Colonic mucosa (tissue), 4 donors: ENCODE results near the gene ABLIM3. TPM values are rescaled to one million over a fixed set of nuclear protein-coding genes. Genes with fewer than 3 reads are reported as not detected.
"Not testable (repeated sequence)": the region's sequence is repeated elsewhere in the genome, so short reads cannot be mapped to it uniquely, and the experiment has no call there.

Source experiments
- DNase-seq: peaks from one replicate; pipeline ENCODE4 v3.0.0-alpha.2; 2020
- H3K27ac ChIP-seq: fragments of 200-600 bp; one replicate; pipeline ENCODE4 v1.8.0; 2021
- H3K27me3 ChIP-seq: fragments of 200-600 bp; one replicate; pipeline ENCODE4 v1.8.0; 2021
- H3K36me3 ChIP-seq: fragments of 200-600 bp; one replicate; pipeline ENCODE4 v1.8.0; 2021
- H3K4me1 ChIP-seq: fragments of 200-600 bp; one replicate; pipeline ENCODE4 v1.8.0; 2021; ENCODE audit warnings: mild to moderate bottlenecking
- H3K4me3 ChIP-seq: fragments of 200-600 bp; one replicate; pipeline ENCODE4 v1.8.0; 2021
- H3K9ac ChIP-seq, 2 donors: one replicate each; pipeline ENCODE4 v1.7.0; 2013; ENCODE audit warnings: control low read depth in 2 of 2, low read depth in 2 of 2, low read length in 2 of 2
- H3K9me3 ChIP-seq: fragments of 200-600 bp; one replicate; pipeline ENCODE4 v1.8.0; 2021
- CTCF ChIP-seq: fragments of 200-600 bp; IDR thresholded peaks from one replicate; pipeline ENCODE4 v1.8.0; 2022; ENCODE audit warnings: antibody characterized with exemption, mild to moderate bottlenecking
- intact Hi-C: fragments of 100-400 bp; cut with DNase I; formaldehyde crosslinking; loops from one replicate; pipeline ENCODE4 v1.14.1; 2022
- total RNA-seq, 2 donors: library from RNA; stranded (reverse); fragmentation: NEBNext Ultra II Directional in 1 of 2; extraction: Animal tissue kit (Norgen Biotek cat#: 25700) in 1 of 2; gene quantifications; one replicate each; pipeline ENCODE4 v1.2.1, GENCODE V29; 2021
- donor health status: healthy.
- donor health status: DM: no; HTN: no; CAD: no.
- donor health status: DM: no; HTN: no; CAD: no.

Gene ABLIM3
- total RNA-seq, 2 donors from 2014 or later = 2.3 to 4.1 TPM

- DNase-seq = peak; percentile 50
- no peak within 1 kb of the TSS for H3K27ac ChIP-seq
- peak within 1 kb of the TSS in 1 of 2 donors; percentile 53 for H3K9ac ChIP-seq
- no peaks in the 10 kb centered on the region for H3K36me3 ChIP-seq
- peaks cover 11% of the 10 kb centered on the region for H3K27me3 ChIP-seq
- intact Hi-C loops = no loop called here
- H3K9me3 ChIP-seq = peaks cover 5% of the 10 kb centered on the region
- peak within 1 kb of the TSS; percentile 38 for H3K4me3 ChIP-seq
- TF ChIP-seq CTCF = no peak
- H3K4me1 ChIP-seq = no peaks in the 10 kb centered on the region
These were observed 130.6 kb downstream of the ABLIM3 start, which contains the start of gene AFAP1L1 for GRCh38 chr5:149271716-149272563. AFAP1L1 (plus strand) TSS chr5:149271859; CDS start chr5:149271969, 110 bp downstream.

- DNase-seq, H3K9me3 ChIP-seq, H3K4me1 ChIP-seq, intact Hi-C loops, H3K9ac ChIP-seq, H3K27ac ChIP-seq, H3K36me3 ChIP-seq, H3K4me3 ChIP-seq: not testable (repeated sequence)
- peaks cover 11% of the 10 kb centered on the region for H3K27me3 ChIP-seq
These were observed 131.5 kb downstream of the ABLIM3 start for GRCh38 chr5:149272781-149273180.

GRCh38 chr5:149273237-149273636 is 131.9 kb downstream of the ABLIM3 start:
- H3K4me3 ChIP-seq = no peak overlapping the region

GRCh38 chr5:149273950-149274349 is 132.7 kb downstream of the ABLIM3 start:
- H3K4me1 ChIP-seq = no peaks in the 10 kb centered on the region

More at GRCh38 chr5:149273237-149273636, 131.9 kb downstream of the ABLIM3 start:
- no peak for TF ChIP-seq CTCF
- DNase-seq = no peak
- H3K9me3 ChIP-seq = peaks cover 5% of the 10 kb centered on the region
- peaks cover 11% of the 10 kb centered on the region for H3K27me3 ChIP-seq
- no peak overlapping the region for H3K27ac ChIP-seq
- H3K36me3 ChIP-seq = no peaks in the 10 kb centered on the region
- intact Hi-C loops = no loop called here
- no peaks in the 10 kb centered on the region for H3K4me1 ChIP-seq
- H3K9ac ChIP-seq = no peak overlapping the region

GRCh38 chr5:149274939-149275338 is 133.6 kb downstream of the ABLIM3 start:
- H3K9ac ChIP-seq = no peak overlapping the region
- H3K36me3 ChIP-seq = no peaks in the 10 kb centered on the region
- no peak overlapping the region for H3K27ac ChIP-seq
- no peaks in the 10 kb centered on the region for H3K4me1 ChIP-seq
- no peaks in the 10 kb centered on the region for H3K9me3 ChIP-seq
- TF ChIP-seq CTCF = no peak
- DNase-seq = no peak
- H3K27me3 ChIP-seq = peaks cover 11% of the 10 kb centered on the region
- intact Hi-C loops = no loop called here
- H3K4me3 ChIP-seq = no peak overlapping the region

More at GRCh38 chr5:149273950-149274349, 132.7 kb downstream of the ABLIM3 start:
- Histone ChIP-seq H3K9me3 (no peaks in the 10 kb centered on the region), H3K36me3 (no peaks in the 10 kb centered on the region), H3K27me3 (peaks cover 11% of the 10 kb centered on the region), H3K4me3 (no peak overlapping the region), H3K27ac (no peak overlapping the region), H3K9ac (no peak overlapping the region)
- TF ChIP-seq CTCF = no peak
- peak; percentile 27 for DNase-seq
- intact Hi-C loops = no loop called here

GRCh38 chr5:149277801-149278200 is 136.5 kb downstream of the ABLIM3 start:
- no peak overlapping the region for H3K4me3 ChIP-seq
- H3K36me3 ChIP-seq = no peaks in the 10 kb centered on the region
- no peak for TF ChIP-seq CTCF
- H3K27me3 ChIP-seq = no peaks in the 10 kb centered on the region
- no peak for DNase-seq
- H3K4me1 ChIP-seq = no peaks in the 10 kb centered on the region
- H3K9ac ChIP-seq = no peak overlapping the region
- intact Hi-C loops = no loop called here
- no peak overlapping the region for H3K27ac ChIP-seq
- H3K9me3 ChIP-seq = no peaks in the 10 kb centered on the region
